ENCODE results near the gene DCC. TPM values are rescaled to one million over a fixed set of nuclear protein-coding genes. Genes with fewer than 3 reads are reported as not detected.

DCC gene
- total RNA-seq, 1 donor from 2014 or later, result not detected

DNA sequence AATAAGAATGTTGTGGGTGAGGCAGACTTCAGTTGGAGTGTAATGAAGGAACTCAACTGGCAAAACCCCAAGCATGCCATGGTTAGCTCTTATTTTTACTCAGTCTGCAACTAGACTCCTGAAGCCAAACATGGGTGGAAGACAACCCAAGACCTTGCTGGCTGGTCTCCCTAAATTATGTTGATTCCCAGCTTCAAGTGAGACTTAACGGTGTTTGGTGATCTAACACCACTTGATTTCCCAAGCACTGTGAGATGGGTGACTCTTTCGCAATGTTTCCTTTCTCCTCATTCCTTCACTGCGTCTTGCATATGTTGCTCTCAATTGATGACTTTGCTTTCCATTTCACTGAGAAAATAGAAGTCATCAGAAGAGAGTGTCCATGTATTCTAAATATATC is 693.1 kb downstream of the DCC start:
- DNase-seq, result no peak
- intact Hi-C loops (cut with DNase I), result no loop called here
- ATAC-seq (ENCODE audit: poor library complexity), result no peak

DNA sequence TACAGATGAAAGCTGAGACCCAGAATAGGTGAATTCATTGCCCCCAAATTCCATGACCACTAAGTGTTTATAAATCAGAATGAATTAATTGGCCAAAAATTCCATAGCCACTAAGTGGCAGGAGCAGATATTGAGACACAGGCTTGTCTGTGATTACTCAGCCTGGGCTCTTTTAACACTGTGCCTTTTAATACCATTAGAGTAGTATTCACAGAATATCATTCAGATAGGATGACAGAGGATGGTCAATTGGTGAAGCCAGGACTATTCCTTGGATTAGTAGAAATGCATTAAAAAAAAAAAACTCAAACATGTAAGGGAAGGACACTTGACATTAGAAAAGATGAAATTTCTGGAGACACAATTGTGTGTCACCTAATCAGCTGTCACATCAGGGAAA is 698.6 kb downstream of the DCC start:
- no peak for ATAC-seq (ENCODE audit: poor library complexity)
- no peak for DNase-seq
- intact Hi-C loops (cut with DNase I), result no loop called here

GRCh38 chr18:53040286-53040685 is 700.3 kb downstream of the DCC start:
- intact Hi-C loops (cut with DNase I), result no loop called here
- DNase-seq, result no peak
- ATAC-seq (ENCODE audit: poor library complexity), result no peak

- DNase-seq (no peak), ATAC-seq (ENCODE audit: poor library complexity) (no peak)
- intact Hi-C loops (cut with DNase I), result no loop called here
Measured at GRCh38 chr18:53056064-53056463, 716.1 kb downstream of the DCC start.

DNA sequence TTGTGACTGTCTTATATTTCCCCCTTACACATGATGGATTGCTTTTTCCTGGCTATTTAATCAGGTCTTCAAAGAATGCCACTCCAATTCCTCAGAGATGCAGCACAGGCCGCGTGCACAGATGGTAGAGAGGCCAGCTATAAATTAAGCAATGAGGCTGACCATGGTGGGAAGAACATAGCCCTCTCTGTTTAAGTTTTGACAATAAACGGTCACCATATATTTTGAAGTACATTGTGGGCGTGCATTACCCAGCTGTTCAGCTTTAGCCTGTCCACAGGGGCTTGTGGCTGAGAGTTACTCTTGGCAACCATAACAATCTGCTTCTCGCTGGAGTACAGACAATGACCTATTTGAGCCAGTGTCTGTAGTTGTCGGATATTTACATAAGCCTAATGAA is 730.8 kb downstream of the DCC start:
- intact Hi-C loops (cut with DNase I), result no loop called here
- DNase-seq, result no peak
- no peak for ATAC-seq (ENCODE audit: poor library complexity)

- DNase-seq (no peak), ATAC-seq (ENCODE audit: poor library complexity) (no peak)
- intact Hi-C loops (cut with DNase I), result no loop called here
Measured at GRCh38 chr18:53080687-53081086, 740.7 kb downstream of the DCC start.

- ATAC-seq (ENCODE audit: poor library complexity) (no peak), DNase-seq (no peak)
- intact Hi-C loops (cut with DNase I), result no loop called here
Measured at GRCh38 chr18:53093636-53094035, 753.6 kb downstream of the DCC start.

- DNase-seq, result no peak
- intact Hi-C loops (cut with DNase I), result no loop called here
- ATAC-seq (ENCODE audit: poor library complexity), result no peak
Measured at GRCh38 chr18:53101536-53102105, 761.6 kb downstream of the DCC start.

DNA sequence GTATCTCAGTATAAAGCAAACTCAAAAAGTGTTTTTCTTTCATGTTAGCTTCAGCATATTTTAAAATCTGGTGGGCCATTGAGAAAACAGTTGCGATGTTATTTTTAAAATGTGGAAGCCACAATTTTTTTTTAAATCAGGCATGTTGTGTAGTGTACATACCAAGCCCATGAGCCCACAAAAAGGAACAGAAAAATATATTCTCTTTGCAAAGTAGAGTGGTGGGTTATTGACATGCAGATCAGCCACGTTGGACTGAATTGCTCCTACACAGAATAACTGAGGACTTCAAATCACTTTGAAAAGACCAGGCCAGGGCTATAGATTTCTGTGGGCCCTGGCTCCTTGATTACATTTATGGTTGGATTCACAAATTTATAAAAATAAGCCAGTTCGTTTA is 774.4 kb downstream of the DCC start:
- intact Hi-C loops (cut with DNase I), result no loop called here
- DNase-seq (no peak), ATAC-seq (ENCODE audit: poor library complexity) (no peak)

DNA sequence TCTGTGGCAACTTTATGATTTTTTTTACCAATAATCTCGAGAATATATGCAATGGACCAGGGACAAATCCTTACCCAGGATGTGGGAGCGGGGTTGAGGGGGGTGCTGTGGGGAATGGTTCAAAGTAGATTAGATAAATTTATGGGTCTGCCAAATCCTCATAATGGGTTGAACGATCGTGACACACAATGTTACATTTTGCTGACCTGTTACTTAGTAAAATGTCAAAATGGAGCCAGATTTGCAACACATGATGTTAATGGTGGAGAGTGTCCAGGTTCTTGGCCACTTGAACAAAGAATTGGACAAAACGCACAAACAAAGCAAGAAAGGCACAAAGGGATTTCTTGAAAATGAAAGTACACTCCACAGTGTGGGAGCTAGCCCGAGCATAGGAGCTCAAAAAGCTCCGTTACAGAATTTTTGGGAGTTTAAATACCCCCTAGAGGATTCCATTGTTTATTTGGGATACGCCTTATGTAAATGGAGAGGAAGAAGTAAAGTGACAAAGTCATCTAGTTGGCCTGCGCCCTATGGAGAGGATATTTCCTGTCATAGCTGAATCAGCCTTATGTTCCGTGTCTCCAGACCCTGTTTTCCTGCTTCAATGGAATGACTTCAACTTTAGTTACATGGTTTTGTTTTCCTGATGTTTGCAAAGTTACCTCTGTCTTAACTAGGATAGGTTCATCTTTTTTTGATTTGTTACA is 776.0 kb downstream of the DCC start:
- no peak for ATAC-seq (ENCODE audit: poor library complexity)

GRCh38 chr18:53117851-53118250 is 777.9 kb downstream of the DCC start:
- intact Hi-C loops (cut with DNase I), result no loop called here
- ATAC-seq (ENCODE audit: poor library complexity), result no peak

More for the DNA sequence above, 776.0 kb downstream of the DCC start:
- no peak for DNase-seq
- intact Hi-C loops (cut with DNase I), result no loop called here

DNA sequence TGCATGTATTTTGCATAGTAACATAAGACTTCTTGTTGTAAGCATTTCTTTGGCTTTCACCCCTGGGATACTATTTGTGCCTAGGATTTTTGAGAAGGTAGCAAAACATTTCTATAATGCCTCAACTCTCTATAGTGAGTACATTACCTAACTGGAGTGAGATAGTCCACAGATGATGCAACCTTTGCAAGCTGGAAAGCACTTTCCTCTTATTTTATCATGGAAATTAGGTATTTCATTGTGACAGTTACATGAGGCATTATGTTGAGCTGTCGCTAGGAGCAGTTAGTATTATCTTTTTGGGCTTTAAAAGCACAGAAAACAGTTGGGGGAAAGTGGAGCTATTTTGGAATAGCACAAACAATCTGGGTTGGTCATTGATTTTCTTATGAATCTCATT is 786.2 kb downstream of the DCC start:
- no peak for DNase-seq
- no peak for ATAC-seq (ENCODE audit: poor library complexity)
- intact Hi-C loops (cut with DNase I), result no loop called here

More at GRCh38 chr18:53117851-53118250, 777.9 kb downstream of the DCC start:
- no peak for DNase-seq

DNA sequence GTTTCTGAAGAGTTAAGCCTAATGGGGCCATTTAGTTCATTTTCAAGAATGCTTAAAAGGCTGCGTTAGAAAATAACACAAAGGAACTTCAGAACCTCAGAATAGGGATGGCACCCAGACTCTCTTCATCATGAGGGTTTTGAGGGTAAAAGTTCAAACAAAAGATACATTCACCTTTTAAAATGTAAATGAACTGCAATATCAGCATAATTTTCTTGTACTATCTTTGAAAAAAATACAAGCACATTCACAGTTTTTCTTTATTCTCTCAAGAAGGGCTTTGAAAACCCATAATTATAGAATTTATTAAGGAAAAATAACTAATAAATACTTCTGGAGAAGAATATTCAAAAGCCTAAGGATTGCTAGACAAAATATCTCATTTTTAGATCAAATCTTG is 791.0 kb downstream of the DCC start:
- DNase-seq, result no peak
- no peak for ATAC-seq (ENCODE audit: poor library complexity)
- intact Hi-C loops (cut with DNase I), result no loop called here

GRCh38 chr18:53134711-53135110 is 794.7 kb downstream of the DCC start:
- DNase-seq (no peak), ATAC-seq (ENCODE audit: poor library complexity) (no peak)
- intact Hi-C loops (cut with DNase I), result no loop called here

- no peak for ATAC-seq (ENCODE audit: poor library complexity)
- DNase-seq, result no peak
- intact Hi-C loops (cut with DNase I), result no loop called here
Measured at GRCh38 chr18:53135654-53136053, 795.7 kb downstream of the DCC start.

DNA sequence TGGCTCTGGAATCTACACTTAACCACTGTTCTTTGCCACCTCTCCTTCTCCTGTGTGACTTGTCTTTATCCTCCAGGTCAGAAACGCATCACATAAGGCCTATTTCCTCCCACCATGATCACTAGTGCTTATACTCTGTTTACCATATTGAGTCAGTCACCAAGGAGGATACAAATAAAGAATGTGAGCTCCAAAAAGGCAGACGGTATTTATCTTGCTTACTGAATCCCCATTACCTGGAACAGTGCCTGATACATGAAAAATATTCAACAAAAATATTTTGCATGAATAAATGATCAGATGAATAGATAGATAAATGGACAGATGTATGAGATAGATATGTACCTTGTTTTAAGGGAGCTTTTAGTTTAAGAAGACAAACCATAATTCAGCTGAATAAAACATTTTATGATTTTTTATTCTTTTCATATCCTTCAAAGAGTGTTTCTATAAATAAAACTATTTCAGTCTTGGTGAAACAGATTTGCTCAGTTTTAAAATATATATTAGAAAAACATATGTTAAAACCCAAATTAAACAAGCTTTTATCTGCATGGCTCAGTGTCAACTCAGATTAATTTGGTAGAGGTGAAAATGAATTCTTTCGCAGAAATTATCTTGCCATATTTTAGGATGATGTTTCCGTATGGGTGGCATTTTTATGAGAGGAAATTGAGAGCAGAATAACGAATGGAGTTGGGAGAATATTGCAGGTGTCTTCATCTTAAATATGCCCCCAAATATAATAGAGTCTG is 799.9 kb downstream of the DCC start:
- no peak for DNase-seq
- intact Hi-C loops (cut with DNase I), result no loop called here
- no peak for ATAC-seq (ENCODE audit: poor library complexity)

DNA sequence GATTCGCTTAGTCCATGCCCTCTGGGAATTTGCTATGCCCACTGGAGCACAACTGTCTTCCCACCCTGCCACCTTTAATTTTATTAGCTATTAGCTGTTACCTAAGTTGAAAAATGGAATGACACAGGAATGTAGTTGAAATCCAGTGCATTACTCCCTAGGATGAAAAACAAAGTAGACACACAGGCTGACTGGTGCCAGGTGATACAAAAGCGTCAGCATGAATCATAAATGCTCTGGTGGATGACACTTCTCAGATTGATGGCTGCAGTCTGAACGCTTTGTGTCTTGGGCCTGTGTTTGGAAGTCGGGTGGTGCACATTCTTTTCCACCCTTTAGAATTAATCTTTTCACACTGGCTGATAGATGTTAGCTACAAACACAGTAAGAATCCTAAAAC is 802.0 kb downstream of the DCC start:
- intact Hi-C loops (cut with DNase I), result no loop called here
- ATAC-seq (ENCODE audit: poor library complexity) (no peak), DNase-seq (no peak)

DNA sequence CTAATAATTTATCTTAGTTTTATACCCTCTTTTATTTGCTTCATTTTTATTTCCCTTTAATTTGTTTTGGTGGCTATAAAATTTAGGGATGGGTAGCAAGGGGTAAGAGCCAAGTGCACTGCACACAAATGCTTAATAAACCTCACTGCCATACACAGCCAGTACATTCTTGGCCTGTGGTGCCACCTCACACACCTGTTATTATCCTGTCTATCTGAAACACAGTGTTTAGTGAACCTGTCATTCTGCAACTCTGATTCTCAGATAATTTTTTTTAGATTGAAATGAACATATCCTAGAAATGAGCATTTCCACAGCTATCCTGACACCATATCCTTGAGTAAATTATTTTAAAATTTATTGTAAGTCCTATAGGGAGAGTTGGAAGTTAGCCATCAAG is 807.5 kb downstream of the DCC start:
- DNase-seq (no peak), ATAC-seq (ENCODE audit: poor library complexity) (no peak)
- intact Hi-C loops (cut with DNase I), result no loop called here

DNA sequence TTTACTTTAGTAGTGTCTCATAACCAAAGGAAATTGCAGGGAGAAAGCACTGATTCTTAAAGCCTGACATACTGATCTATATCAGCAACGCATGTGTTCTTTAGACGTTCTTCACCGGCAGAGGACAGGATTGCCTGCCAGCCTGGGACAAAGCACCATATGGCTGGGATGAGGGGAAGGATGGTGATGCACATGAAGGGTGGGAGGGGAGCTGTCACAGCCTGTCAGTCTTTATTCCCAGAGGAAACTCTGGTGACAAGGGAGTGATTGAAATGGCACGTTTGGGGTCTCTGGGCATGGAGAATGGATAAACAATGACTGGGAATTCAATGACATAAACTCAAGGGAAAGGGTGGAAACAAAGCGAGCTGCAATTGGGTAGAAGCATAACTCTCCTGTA is 808.1 kb downstream of the DCC start:
- intact Hi-C loops (cut with DNase I), result no loop called here
- DNase-seq (no peak), ATAC-seq (ENCODE audit: poor library complexity) (no peak)

GRCh38 chr18:53152476-53152875 is 812.5 kb downstream of the DCC start:
- intact Hi-C loops (cut with DNase I), result no loop called here
- ATAC-seq (ENCODE audit: poor library complexity), result no peak
- no peak for DNase-seq
